Measurements from ENCODE around the gene NPRL2. TPM values are rescaled to one million over a fixed set of nuclear protein-coding genes. Genes with fewer than 3 reads are reported as not detected.

NPRL2 gene
- total and polyA plus RNA-seq, 9 of the 15 experiments (the other 6 are each of a cell fraction or from before 2014, with no cell fraction given) = 17.4 to 40.4 (median 24.4) TPM

GRCh38 chr3:50337175-50337861, 13.3 kb downstream of the NPRL2 start (continued):
- TF ChIP-seq, protein P1, sequence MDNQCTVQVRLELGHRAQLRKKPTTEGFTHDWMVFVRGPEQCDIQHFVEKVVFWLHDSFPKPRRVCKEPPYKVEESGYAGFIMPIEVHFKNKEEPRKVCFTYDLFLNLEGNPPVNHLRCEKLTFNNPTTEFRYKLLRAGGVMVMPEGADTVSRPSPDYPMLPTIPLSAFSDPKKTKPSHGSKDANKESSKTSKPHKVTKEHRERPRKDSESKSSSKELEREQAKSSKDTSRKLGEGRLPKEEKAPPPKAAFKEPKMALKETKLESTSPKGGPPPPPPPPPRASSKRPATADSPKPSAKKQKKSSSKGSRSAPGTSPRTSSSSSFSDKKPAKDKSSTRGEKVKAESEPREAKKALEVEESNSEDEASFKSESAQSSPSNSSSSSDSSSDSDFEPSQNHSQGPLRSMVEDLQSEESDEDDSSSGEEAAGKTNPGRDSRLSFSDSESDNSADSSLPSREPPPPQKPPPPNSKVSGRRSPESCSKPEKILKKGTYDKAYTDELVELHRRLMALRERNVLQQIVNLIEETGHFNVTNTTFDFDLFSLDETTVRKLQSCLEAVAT (IDR thresholded peaks at IDR 0.05) = peak in 1 of 2 experiments; percentile 45; a peak in 1 of 4 replicates
- TF ChIP-seq, protein P2, sequence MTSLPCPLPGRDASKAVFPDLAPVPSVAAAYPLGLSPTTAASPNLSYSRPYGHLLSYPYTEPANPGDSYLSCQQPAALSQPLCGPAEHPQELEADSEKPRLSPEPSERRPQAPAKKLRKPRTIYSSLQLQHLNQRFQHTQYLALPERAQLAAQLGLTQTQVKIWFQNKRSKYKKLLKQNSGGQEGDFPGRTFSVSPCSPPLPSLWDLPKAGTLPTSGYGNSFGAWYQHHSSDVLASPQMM (CRISPR knock-in tag; IDR thresholded peaks at IDR 0.05) = no peak
- TF ChIP-seq RNF2 (IDR thresholded peaks at IDR 0.05) (peak; percentile 53; the same call in 1 of the 2 replicates), VEZF1 (CRISPR knock-in tag; IDR thresholded peaks at IDR 0.05) (peak; percentile 56; the same call in 1 of the 2 replicates), CHCHD3 (CRISPR knock-in tag; IDR thresholded peaks at IDR 0.05) (no peak), CEBPG (CRISPR knock-in tag; IDR thresholded peaks at IDR 0.05) (no peak), CEBPG (tag; conservative IDR thresholded peaks at IDR 0.05 in 1 of 2, IDR thresholded peaks at IDR 0.05 in 1 of 2) (no peak), NBN (IDR thresholded peaks at IDR 0.05; ENCODE audit: low read depth) (no peak)
- TF ChIP-seq, protein P3, sequence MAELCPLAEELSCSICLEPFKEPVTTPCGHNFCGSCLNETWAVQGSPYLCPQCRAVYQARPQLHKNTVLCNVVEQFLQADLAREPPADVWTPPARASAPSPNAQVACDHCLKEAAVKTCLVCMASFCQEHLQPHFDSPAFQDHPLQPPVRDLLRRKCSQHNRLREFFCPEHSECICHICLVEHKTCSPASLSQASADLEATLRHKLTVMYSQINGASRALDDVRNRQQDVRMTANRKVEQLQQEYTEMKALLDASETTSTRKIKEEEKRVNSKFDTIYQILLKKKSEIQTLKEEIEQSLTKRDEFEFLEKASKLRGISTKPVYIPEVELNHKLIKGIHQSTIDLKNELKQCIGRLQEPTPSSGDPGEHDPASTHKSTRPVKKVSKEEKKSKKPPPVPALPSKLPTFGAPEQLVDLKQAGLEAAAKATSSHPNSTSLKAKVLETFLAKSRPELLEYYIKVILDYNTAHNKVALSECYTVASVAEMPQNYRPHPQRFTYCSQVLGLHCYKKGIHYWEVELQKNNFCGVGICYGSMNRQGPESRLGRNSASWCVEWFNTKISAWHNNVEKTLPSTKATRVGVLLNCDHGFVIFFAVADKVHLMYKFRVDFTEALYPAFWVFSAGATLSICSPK (IDR thresholded peaks at IDR 0.05; ENCODE audit: borderline replicate concordance) = no peak
- TF ChIP-seq, protein P4, sequence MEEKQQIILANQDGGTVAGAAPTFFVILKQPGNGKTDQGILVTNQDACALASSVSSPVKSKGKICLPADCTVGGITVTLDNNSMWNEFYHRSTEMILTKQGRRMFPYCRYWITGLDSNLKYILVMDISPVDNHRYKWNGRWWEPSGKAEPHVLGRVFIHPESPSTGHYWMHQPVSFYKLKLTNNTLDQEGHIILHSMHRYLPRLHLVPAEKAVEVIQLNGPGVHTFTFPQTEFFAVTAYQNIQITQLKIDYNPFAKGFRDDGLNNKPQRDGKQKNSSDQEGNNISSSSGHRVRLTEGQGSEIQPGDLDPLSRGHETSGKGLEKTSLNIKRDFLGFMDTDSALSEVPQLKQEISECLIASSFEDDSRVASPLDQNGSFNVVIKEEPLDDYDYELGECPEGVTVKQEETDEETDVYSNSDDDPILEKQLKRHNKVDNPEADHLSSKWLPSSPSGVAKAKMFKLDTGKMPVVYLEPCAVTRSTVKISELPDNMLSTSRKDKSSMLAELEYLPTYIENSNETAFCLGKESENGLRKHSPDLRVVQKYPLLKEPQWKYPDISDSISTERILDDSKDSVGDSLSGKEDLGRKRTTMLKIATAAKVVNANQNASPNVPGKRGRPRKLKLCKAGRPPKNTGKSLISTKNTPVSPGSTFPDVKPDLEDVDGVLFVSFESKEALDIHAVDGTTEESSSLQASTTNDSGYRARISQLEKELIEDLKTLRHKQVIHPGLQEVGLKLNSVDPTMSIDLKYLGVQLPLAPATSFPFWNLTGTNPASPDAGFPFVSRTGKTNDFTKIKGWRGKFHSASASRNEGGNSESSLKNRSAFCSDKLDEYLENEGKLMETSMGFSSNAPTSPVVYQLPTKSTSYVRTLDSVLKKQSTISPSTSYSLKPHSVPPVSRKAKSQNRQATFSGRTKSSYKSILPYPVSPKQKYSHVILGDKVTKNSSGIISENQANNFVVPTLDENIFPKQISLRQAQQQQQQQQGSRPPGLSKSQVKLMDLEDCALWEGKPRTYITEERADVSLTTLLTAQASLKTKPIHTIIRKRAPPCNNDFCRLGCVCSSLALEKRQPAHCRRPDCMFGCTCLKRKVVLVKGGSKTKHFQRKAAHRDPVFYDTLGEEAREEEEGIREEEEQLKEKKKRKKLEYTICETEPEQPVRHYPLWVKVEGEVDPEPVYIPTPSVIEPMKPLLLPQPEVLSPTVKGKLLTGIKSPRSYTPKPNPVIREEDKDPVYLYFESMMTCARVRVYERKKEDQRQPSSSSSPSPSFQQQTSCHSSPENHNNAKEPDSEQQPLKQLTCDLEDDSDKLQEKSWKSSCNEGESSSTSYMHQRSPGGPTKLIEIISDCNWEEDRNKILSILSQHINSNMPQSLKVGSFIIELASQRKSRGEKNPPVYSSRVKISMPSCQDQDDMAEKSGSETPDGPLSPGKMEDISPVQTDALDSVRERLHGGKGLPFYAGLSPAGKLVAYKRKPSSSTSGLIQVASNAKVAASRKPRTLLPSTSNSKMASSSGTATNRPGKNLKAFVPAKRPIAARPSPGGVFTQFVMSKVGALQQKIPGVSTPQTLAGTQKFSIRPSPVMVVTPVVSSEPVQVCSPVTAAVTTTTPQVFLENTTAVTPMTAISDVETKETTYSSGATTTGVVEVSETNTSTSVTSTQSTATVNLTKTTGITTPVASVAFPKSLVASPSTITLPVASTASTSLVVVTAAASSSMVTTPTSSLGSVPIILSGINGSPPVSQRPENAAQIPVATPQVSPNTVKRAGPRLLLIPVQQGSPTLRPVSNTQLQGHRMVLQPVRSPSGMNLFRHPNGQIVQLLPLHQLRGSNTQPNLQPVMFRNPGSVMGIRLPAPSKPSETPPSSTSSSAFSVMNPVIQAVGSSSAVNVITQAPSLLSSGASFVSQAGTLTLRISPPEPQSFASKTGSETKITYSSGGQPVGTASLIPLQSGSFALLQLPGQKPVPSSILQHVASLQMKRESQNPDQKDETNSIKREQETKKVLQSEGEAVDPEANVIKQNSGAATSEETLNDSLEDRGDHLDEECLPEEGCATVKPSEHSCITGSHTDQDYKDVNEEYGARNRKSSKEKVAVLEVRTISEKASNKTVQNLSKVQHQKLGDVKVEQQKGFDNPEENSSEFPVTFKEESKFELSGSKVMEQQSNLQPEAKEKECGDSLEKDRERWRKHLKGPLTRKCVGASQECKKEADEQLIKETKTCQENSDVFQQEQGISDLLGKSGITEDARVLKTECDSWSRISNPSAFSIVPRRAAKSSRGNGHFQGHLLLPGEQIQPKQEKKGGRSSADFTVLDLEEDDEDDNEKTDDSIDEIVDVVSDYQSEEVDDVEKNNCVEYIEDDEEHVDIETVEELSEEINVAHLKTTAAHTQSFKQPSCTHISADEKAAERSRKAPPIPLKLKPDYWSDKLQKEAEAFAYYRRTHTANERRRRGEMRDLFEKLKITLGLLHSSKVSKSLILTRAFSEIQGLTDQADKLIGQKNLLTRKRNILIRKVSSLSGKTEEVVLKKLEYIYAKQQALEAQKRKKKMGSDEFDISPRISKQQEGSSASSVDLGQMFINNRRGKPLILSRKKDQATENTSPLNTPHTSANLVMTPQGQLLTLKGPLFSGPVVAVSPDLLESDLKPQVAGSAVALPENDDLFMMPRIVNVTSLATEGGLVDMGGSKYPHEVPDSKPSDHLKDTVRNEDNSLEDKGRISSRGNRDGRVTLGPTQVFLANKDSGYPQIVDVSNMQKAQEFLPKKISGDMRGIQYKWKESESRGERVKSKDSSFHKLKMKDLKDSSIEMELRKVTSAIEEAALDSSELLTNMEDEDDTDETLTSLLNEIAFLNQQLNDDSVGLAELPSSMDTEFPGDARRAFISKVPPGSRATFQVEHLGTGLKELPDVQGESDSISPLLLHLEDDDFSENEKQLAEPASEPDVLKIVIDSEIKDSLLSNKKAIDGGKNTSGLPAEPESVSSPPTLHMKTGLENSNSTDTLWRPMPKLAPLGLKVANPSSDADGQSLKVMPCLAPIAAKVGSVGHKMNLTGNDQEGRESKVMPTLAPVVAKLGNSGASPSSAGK (IDR thresholded peaks at IDR 0.05) = peak; percentile 82

Measured in K562 (cell line).